ENCODE measurements around the gene DIS3L2.
"Not testable (repeated sequence)": the region's sequence is repeated elsewhere in the genome, so short reads cannot be mapped to it uniquely, and the experiment has no call there.

The DIS3L2 gene

DNA sequence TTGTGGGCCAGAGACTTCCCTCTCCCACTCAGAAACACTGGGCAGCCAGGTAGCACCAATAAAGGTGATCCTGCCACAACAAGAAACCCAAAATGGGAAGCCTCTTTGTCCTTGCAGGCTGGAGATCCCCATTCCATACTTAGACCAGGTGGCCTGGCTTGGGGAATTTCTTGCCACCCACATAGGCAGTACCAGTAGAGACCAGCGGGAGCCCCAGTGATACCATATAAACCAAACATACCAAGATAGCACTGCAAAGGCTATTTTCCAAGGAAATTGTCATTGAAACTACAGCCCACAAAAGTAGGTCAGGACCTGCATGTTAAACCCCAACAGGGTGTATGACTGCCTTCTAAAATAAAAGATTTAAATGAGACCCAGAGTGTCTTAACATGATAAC lies 171.6 kb downstream of the DIS3L2 start:
- no peak for DNase-seq

DNA sequence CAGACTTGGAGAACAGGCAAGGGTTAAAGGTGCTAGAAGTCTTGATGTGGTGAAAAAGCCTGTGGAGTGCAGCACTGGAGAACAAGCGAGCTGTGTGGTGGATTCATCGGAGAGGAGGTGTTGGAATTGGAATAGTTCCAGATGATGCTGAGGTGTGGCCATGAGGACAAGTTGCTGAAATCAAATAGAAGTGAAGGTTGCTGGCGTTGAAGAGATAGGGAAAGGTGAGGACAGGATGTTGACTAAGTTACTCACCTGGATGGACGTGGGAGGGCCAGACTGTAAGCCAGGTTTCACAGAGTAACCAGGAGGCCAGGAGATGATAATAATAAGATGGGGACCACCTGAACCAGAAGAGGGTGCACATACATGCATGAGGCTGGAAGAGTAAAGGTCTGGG lies 173.4 kb downstream of the DIS3L2 start:
- DNase-seq = no peak

DNA sequence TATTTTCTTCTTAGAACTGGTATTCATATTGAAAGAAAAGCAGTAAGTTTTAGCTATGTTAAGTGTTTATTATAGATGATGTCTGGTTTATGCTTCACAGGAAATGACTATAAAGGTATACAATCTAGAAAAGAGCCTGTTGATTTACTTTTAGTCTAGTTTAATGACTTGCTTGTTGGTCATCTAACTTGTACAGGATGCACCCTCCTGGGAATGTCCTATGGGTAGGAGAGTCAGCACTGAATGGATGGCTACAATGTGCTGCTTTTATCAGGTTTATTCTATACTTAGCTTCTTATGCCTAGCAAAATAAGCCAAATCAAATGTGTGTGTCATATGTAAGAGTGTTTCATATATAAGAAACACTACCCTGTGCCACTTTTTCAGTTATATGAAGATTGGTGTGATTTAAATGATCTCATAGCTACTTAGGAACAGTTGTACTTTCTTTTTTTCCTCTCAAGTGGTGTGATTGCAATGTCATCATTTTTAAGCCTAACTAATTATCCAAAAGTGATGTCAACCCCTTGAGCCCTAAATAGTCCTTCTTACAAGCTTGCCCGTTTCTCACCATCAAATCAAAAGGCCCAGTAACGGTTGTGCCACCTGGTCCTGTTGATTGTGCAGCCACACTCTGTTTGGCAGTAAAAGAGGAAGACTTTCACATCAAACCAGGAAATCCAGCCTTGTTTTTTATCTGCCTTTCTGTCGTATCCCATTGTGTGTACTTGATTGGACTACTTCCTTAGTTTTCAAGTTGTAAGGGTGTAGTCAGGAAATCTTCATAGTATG lies 176.0 kb downstream of the DIS3L2 start:
- DNase-seq = no peak

DNA sequence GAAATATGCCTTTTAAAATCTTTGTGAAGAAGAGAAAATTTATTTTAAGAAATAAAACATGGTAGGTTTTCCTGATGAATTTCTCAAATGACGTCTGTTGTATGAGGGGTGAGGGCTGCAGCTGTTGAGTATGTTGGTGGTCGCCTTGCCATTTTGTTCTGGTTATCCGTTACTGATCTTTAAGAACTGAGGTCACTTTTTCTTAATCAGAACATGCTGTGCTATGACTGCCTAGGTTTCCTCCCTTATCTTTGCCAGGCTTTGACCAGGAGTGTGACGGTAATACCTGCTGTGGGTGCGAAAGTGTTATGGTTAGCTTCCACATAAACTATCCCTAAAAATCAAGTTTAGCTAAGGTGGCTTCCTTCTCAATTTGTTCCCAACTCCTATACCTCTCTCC lies 176.9 kb downstream of the DIS3L2 start:
- no peak for DNase-seq

DNA sequence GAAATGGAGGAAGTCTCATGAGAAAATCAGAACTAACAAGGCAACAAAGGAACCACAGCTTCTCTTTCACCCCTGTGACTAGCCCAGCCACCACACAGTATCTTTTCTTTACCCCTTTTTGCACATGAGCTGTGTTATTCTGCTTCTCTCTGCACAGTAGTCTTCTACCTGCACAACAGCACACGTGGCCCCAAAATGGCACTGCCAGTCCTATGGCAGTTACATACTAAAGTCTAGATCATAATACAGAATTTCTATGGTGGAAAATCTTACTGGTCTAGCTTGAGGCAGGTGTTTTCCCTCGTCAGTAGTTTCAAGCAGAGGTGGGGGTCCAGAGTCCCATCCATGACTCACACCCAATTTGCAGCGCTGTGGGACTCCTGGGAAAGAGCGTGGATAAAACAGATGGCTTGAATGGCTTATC lies 177.7 kb downstream of the DIS3L2 start:
- DNase-seq = no peak

DNA sequence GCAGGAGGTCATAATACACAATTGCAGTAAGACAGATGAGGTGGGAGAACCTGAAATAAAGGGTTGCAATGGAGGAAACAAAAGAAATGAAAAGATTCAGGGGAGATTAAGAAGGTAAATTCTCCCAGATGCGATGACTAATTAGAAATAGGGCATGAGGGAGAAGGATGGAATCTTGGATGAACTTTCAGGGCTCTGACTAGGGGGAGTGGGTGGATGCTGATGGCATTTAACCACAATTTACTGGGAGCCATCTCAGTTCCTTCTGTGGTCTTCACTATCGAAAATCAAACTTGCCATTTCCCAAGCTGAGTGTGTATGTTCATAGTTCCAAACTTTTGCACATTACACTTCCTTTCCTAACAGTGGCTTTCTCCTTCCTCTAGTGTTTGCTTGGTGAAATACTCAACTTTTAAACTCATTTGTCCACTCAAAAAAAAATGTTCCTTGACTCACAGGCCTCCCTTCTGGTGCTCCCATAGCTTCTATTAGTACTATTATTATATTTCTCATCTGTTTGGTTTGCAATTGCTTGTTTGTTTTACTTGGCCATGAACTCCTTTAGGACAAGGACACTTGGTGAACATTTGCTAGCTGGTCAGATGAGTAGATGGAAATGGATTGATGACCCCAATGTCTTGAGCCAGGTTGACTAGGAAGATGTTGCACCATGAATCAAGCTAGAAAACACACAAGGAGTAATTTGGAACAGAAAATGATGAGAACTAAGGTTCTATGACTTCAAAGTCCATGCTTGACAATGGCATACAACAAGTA lies 178.5 kb downstream of the DIS3L2 start:
- DNase-seq = no peak

DNA sequence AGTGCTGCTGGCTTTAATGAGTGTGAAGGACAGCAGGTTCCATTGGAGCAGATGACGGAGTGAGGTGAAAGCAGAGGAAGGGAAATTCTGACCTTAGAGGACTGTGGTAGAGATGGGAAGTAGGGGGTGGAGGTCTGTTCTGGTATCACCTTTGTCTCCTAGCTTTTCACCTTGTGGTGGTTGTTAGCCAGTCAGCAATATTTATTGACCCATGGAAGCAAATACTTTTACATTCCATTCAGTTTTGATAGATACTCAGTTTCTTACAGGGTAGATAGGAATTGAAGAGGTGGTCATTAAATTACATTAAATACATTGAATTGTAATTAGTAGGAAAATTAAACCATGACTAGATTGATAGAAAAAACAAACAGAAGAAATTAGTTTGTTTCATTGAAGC lies 180.1 kb downstream of the DIS3L2 start:
- DNase-seq = no peak

DNA sequence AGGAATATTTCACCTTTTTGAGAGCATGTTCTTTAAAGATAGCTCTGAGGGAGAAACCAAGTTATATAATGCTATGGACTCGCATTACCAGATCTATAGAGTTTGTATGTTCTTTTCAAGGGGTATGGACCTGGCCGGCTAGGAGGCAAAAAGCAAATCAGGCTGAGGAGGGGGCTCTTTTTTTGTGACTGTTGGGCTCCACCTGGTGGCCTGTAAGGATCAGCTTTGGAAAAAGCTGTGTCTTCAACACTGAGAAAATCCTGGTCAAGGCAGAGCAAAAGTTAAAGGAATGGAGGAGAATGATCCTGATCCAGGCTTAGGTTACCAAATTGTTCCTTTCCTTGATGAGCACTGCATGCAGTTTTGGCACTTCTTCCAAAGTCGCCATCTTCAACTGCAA lies 180.5 kb downstream of the DIS3L2 start:
- no peak for DNase-seq

DNA sequence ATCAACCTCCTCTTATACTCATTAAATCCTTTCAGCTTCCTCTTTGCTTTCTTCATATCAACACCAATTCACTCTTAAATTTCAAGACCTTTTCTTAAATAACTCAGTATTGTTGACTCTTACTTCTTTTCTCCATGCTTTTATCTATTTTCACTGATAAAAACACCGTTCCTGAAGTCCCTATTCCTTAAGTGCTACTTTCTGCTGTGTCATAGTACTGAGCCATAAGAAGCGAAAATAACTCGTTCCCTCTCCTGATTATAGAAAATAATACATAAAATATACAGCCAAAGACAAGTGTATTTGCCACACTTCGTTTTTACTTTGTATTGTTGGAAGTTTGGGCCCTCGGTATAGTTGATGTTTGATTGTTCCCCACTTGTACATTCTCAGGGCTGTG lies 181.0 kb downstream of the DIS3L2 start:
- no peak for DNase-seq

DNA sequence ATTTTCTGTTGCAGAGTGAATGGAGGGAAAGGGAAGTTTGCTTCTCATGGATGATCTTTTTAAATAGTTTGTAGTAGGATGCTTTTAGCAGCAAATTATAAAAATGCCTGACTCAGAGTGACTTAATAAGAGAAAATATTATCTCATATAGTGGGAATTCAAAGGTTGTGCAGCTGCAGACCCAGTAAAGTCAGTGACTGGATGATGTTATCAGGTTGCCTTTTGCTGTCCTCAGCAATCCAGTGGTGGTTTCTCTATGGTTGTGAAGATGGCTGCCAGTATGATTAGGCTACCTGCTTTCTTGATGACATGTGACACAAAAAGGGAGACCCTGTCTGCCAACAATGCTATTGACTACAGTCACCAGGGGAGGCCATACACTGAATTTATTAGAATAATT lies 184.8 kb downstream of the DIS3L2 start:
- DNase-seq = no peak

DNA sequence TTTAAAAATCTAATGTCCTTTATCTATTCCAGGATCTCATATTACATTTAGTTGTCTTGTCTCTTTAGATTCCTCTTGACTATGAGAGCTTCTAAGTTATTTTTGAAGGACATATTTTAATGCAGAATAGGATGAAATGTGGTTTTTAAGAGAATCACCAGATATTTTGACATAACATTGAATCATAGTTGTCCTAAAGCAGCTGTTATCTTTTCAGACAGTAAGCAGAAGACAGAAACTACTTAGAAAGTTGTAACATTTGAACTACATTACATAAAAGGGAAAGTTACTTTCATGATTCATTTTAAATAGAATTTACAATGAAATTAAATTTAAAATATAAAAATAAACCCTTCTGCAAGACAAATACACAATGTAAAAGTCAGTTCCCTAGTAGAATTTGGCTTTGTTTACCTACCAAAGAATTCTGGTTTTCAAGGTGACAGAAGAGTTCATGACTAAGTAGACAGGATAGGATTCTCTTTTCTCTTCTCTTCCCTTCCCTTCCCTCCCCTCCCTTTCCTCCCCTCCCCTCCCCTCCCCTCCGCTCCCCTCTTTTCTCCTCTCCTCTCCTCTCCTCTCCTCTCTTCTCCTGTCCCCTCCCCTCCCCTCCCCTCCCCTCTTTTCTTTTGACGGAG lies 186.0 kb downstream of the DIS3L2 start:
- DNase-seq = no peak

DNA sequence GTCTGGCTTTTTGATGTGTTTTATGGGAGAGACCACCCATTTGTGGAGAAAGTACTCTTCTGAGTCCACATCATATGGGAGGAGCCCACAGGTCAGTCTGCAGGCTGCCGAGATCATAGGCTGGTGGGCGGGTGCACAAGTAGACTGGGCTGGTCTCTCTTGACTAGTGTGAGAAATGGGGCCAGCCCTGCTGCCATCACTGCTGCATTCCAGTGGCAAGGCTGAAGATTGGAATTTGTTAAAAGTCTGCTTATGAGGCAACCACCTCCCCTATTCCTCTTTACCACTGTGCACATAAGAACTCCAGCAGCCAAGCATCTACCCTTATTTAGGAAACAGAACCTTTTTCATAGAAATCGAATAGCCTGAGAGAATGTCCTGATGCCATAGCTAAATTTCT lies 200.7 kb downstream of the DIS3L2 start:
- DNase-seq = no peak

DNA sequence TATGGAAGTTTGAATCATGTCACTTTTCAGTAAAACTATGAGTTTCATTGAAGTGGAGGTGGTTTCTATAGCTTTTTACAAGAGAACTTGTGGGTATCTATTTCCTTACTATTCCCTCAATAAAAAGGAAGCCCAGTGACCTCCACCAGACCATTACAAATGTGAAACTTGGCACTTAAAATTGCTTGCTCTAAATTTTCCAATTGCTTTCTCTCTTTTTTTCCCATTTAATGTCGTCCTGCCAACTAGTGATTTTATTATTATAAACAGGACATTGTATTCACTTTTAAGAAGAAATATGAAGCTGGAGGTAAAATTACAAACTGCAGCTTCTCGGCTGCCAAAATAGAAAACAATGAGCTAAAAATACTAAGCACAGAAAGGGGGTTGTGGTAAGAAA lies 208.9 kb downstream of the DIS3L2 start:
- no peak for DNase-seq

DNA sequence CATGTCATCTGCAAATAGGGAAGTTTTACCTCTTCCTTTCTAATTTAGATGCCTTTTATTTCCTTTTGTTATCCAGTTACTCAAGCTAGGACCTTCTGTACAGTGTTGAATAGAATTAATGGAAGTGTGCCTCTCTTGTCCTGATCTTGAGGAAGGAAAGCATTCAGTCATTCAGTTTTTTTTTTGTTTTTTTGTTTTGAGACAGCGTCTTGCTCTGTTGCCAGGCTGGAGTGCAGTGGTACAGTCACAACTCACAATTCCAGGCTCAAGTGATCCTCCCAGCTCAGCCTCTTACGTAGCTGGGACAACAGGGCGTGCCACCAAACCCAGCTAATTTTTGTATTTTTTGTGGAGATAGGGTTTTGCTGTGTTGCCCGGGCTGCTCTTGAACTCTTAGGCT lies 213.1 kb downstream of the DIS3L2 start:
- DNase-seq = no peak

DNA sequence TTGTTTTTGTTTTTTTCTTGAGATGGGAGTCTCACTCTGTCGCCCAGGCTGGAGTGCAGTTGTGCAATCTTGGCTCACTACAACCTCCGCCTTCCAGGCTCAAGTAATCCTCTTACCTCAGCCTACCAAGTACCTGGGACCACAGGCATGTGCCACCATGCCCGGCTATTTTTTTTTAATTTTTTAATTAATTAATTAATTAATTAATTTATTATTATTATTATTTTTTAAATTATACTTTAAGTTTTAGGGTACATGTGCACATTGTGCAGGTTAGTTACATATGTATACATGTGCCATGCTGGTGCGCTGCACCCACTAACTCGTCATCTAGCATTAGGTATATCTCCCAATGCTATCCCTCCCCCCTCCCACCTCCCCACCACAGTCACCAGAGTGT lies 215.1 kb downstream of the DIS3L2 start:
- not testable (repeated sequence) for DNase-seq

DNA sequence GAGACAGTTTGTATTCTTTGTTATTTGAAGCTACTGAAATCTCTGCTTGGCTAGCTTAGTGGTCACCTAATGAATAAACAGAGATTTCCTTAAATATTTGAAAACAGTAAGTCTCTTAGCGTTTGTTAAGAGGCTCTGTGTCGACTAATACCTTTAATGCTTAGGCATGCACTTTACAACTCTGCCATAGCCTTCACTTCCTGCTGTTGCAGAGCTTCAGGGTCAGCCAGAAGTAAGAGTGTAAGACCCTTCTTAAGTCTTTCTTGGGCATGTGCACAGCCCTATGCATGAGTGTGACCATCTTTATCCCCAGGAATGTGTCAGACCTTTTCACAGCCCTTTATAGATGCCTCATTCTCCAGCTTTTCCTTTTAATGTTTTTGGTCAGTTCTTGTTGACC lies 221.8 kb downstream of the DIS3L2 start:
- no peak for DNase-seq

DNA sequence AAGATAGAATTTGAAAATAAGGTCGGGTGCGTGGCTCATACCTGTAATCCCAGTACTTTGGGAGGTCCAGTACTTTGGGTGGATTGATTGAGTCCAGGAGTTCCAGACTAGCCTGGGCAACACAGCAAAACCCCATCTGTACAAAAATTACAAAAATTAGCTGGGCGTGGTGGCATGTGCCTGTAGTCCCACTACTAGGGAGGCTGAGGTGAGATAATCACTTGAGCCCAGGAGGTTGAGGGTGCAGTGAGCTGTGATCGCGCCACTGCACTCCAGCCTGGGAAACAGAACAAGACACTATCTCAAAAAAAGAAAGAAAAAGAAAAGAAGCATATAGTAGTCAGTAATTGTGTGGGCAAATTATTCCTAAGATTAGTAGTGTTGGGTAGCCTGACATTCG lies 222.8 kb downstream of the DIS3L2 start:
- DNase-seq = no peak

DNA sequence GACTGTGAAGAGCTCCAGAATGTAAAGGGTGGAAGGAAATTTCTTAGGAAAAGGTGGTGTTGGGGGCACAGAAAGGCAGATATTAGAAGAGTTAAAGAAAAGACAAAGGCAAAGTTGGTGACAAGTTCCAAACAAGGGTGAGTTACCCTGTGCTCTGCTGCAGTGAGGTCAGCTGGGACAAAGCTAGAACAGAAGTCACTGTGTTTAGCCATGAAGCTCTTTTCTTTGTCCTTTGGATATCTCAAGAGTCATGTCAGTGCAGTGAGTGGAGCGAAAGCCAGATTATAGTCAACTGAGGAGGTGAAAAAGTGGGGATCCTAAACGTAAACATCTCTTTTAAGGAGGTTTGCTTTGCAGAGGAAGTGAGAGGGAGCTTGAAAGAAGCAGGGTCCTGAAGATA lies 229.3 kb downstream of the DIS3L2 start:
- no peak for DNase-seq

DNA sequence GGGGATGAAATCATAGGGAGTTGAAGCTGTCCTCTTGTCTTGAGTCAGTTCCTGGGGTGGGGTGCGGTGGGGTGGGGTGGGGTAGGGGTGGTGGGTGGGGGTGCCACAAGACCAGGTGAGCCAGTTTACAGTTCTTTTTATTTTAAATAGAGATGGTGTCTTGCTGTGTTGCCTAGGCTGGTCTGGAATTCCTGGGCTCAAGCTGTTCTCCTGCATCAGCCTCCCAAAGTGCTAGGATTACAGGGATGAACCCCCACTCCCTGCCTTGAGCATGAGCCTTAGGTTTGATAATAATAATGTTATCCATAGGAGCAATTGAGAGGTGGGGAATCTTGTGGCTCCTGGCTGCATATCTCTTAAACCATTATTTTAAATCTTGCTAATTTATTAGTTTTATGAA lies 234.0 kb downstream of the DIS3L2 start:
- DNase-seq = no peak

DNA sequence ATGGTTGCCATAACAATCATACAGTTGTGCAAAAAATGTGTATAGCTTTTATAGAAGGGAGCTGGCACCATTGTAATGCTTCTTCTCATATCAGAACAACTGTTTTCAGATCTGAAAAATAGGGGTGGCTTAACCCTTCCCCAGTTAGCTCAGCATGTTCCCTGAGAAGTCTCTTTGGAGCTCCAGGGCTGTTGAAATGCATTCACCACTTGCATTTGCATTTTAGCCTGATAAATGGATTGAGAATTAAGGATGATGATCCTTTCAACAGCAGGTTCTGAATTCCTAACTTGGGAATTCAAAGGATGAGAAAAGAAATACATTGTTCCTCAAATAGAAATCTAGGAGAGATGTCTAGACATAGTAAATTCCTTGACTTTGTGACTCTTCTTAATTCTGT lies 235.3 kb downstream of the DIS3L2 start:
- DNase-seq = no peak

DNA sequence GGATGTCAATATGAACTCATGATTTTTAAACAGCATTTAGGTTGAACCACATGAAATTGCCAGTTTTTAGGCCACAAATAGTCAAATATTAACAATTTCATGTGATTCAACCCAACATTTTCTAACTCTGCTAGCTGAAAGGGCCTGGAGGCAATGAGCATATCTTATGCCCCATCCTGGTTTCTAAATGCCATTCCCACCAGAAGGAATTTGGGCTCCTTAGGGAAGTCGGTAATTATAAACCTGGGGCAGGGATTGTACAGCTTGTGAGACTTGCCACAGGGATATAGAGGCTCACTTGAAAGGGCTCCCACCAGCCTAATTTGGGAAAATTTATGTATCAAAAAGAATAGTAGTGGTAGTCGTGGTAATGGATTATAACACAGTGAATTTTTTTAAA lies 238.7 kb downstream of the DIS3L2 start:
- DNase-seq = no peak

DNA sequence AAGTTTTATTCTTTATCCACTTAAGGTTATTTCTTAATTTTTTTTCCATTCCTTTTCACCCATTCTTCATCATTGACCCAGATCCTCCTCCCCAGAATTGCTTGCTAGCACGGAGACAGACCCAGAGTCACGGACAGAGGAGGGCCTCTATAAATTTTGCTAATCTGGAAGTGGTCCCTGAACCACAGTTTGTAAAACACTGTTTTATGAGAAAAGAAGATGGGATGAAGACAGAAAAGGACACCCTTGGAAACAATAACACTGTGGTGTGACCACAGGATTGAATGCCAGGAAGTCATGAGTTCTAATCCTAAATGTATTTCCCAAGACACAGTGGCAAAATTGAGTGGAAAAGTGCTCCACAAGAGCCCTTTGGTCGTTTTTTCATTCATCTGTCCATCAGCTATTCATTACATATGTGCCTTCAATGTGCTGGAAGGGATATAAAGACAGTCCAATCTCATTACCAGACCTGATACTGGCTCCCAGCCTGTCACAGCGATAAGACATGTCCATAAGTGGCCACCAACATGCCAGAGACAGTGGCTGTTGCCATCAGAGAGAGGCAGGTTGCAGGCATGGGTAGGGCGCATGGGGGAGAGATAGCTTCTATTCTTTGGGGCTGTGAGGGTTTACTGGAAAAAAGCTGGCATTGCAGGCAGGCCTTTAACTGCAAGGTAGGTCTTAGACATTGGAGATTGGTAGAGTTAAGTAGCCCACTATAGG lies 241.8 kb downstream of the DIS3L2 start:
- DNase-seq = no peak

DNA sequence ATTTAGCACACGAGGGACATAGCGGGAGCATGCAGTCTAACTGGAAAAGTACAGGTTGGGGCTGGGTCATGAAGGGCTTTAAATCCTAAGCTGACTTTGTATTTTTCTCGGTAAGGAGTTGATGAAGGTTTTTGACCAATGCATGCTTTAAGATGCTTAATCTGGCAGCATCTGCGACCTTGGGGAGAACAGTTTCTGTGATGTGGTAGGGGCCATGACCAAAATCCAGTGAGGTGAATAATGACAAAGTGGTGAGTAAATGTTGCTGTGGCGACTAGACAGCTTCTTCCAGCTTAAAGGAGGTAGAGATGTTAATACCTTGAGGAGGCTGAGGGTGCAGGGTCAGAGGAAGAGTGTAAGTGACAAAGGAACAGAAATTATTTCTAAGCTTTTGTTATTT lies 242.4 kb downstream of the DIS3L2 start:
- DNase-seq = no peak

All from activated CD4-positive, CD25-positive, alpha-beta regulatory T cell (primary cell).